Kidney epithelial cell (primary cell): ENCODE data around the gene ESR1. TPM values are rescaled to one million over a fixed set of nuclear protein-coding genes. Genes with fewer than 3 reads are reported as not detected.
"Not testable (repeated sequence)": the region's sequence is repeated elsewhere in the genome, so short reads cannot be mapped to it uniquely, and the experiment has no call there.

Experiments
- DNase-seq: peaks from one replicate; pipeline ENCODE4 v3.0.0-alpha.2; 2010; ENCODE audit warnings: low read depth
- H3K27me3 ChIP-seq: 2 replicates; pipeline ENCODE4 v1.6.0; 2011; ENCODE audit warnings: low read length; ENCODE audit not compliant: control insufficient read depth, insufficient read depth
- H3K36me3 ChIP-seq: 2 replicates; pipeline ENCODE4 v1.5.1; 2011; ENCODE audit warnings: low read length; ENCODE audit not compliant: control insufficient read depth, insufficient read depth
- H3K4me3 ChIP-seq: 2 replicates; pipeline ENCODE4 v1.5.1; 2011; ENCODE audit warnings: low read depth, mild to moderate bottlenecking, control low read depth, low read length
- total RNA-seq: library from RNA; depleted of rRNA; stranded (reverse); fragments of >200 nt; gene quantifications from 2 replicates; pipeline ENCODE4 v1.2.3, GENCODE V29; 2015
- TF ChIP-seq, protein P1 (sequence below): IDR thresholded peaks from 2 replicates; pipeline ENCODE4 v1.5.1; 2011; ENCODE audit warnings: mild to moderate bottlenecking, moderate library complexity, low read length, control low read depth, inconsistent platforms; ENCODE audit not compliant: insufficient read depth, poor library complexity, severe bottlenecking

Gene ESR1
- total RNA-seq, 1 donor from 2014 or later = not detected

DNA sequence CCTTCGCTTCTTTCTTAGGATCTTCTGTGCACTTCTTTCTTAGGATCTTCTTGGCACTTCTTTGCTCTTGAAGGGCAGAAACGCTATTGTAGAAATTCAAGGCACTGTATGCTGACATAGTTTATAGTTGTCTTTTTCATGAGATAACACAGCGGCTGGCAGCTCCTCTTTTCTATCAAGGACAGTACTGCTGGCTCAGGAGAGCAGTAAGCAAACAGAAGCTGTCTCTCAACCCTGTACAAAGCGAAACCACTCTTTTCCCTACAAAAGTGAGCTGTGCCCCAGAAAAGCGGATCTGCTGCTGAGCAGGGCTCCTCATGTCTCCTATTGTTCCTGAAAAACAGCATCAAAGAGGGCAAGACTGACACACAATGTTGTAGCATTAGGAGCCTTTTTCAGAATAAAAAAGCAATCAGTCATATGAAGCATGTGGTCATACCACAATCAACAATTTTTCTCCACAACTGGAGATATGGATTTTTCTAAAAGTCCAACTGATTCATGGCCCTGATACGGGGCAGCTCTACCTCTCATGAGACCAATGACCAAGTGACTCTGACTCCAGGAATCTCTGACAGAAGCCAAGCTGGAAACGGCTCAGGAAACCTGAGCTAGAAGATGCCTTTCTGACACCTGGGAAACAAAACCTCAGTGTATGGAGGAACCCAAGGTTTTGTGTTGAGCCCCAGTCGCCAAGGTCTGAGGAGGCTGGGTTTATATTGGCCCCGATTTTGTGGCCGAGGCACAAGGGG lies 255.9 kb downstream of the ESR1 start:
- no peaks in the 10 kb centered on the region for H3K36me3 ChIP-seq
- DNase-seq = no peak
- no peak overlapping the region for H3K4me3 ChIP-seq
- TF ChIP-seq, protein P1, sequence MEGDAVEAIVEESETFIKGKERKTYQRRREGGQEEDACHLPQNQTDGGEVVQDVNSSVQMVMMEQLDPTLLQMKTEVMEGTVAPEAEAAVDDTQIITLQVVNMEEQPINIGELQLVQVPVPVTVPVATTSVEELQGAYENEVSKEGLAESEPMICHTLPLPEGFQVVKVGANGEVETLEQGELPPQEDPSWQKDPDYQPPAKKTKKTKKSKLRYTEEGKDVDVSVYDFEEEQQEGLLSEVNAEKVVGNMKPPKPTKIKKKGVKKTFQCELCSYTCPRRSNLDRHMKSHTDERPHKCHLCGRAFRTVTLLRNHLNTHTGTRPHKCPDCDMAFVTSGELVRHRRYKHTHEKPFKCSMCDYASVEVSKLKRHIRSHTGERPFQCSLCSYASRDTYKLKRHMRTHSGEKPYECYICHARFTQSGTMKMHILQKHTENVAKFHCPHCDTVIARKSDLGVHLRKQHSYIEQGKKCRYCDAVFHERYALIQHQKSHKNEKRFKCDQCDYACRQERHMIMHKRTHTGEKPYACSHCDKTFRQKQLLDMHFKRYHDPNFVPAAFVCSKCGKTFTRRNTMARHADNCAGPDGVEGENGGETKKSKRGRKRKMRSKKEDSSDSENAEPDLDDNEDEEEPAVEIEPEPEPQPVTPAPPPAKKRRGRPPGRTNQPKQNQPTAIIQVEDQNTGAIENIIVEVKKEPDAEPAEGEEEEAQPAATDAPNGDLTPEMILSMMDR = no peak
- no peaks in the 10 kb centered on the region for H3K27me3 ChIP-seq

DNA sequence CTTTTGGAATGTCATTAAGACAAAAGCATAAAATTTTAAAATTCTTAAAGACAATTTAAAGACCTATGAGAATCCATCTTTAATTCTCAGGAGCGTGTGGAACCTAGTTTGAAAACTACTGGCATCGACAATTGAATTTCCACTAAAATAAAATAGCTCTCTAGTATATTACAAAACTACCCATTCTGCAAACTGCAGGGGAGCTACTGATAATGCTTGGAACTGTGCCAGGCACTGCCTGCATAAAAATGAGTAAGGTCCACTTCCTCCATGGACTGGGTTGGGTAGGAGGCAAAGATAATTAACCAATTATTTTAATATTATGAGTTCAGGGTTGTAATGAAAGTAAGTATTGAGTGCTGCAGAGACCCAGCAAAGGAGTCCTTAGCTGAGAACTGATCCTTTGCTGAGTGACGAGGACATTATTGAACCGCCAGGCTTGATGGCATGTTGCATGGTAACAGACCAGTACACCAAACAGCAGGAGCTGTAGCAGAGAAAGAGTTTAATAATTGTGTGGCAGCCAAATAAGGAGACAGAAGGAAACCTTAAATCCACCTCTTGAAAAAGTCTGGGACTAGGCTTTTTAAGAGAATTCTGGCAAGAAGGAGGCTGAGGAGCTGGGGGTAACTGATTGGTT lies 261.3 kb downstream of the ESR1 start:
- no peaks in the 10 kb centered on the region for H3K27me3 ChIP-seq
- TF ChIP-seq, protein P1 = no peak
- no peak overlapping the region for H3K4me3 ChIP-seq
- no peak for DNase-seq
- no peaks in the 10 kb centered on the region for H3K36me3 ChIP-seq

DNA sequence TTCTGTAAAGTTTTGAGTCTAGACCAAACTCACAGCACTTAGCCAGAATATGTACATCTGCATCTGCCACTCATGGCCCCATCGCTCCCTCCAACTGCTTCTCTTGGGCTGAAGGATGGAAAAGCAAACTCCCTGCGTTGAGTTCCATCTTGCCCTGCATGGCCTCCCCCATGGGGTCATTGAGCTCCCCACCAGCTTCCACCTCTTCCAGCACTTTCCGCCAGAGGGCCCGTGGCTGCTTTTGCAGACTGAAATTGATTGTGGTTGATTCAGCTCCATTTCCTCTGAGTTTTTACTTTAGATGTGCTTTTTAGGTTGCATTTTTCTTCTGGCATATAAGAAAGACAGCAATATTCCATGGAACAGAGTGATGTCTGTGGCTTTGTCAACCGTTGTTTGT lies 263.1 kb downstream of the ESR1 start:
- TF ChIP-seq, protein P1 = no peak
- no peaks in the 10 kb centered on the region for H3K27me3 ChIP-seq
- H3K4me3 ChIP-seq = no peak overlapping the region
- DNase-seq = no peak
- no peaks in the 10 kb centered on the region for H3K36me3 ChIP-seq

DNA sequence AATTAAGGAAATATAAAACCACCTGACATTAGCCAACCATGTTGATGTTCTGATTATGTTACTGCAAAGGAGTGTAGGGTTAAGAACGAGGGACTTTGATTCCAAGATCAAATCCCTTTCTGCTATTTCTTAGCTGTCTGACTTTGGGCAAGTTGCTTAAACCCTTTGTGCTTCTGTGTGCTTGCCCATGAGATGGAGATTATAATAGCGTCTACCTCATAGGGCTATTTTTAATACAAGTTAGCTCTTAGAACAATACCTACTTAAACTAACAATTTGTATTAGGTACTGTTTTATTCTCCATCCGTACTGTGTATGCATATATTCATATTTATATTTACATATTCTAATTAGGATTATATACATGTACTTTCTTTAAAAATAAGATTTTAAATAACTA lies 263.8 kb downstream of the ESR1 start:
- no peaks in the 10 kb centered on the region for H3K36me3 ChIP-seq
- no peak for DNase-seq
- no peaks in the 10 kb centered on the region for H3K27me3 ChIP-seq
- H3K4me3 ChIP-seq = no peak overlapping the region
- TF ChIP-seq, protein P1 = no peak

DNA sequence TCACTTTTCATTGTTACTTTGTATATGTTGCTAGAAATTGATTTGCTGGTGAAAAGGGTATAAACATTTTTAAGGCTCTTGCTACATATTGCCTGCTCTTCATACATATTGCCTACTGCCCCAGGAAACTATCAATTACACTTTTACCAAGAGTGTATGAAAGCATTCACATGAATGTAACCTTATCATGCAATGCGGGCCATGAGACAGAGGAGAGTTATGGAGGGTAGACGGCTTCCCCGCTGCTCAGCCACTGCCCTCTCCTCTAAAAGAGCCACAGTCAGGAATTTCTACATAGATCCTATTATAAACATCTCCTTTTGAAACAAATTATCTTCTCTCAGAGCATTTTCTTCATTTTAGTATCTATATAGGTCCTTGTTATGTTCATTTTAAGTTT lies 264.4 kb downstream of the ESR1 start:
- TF ChIP-seq, protein P1 = no peak
- Histone ChIP-seq H3K36me3 (no peaks in the 10 kb centered on the region), H3K4me3 (no peak overlapping the region), H3K27me3 (no peaks in the 10 kb centered on the region)
- DNase-seq = no peak

DNA sequence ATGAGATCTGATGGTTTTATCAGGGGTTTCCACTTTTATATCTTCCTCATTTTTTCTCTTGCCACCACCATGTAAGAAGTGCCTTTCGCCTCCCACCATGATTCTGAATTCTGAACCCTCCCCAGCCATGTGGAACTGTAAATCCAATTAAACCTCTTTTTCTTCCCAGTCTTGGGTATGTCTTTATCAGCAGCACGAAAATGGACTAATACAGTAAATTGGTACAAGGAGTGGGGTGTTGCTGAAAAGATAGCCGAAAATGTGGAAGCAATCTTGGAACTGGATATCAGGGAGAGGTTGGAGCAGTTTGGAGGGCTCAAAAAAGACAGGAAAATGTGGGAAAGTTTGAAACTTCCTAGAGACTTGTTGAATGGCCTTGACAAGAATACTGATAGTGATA lies 268.8 kb downstream of the ESR1 start:
- not testable (repeated sequence) for H3K4me3 ChIP-seq, H3K36me3 ChIP-seq, DNase-seq, H3K27me3 ChIP-seq
